B cell (primary cell): ENCODE data around the gene STX18. TPM values are rescaled to one million over a fixed set of nuclear protein-coding genes. Genes with fewer than 3 reads are reported as not detected.

Experiments
- ATAC-seq: fragments of 200-7000 bp; cut with Tn5 transposase; one replicate; pipeline ENCODE4 v1.10.0; 2021; ENCODE audit warnings: low read depth, mild to moderate bottlenecking, moderate number of reproducible peaks, moderate library complexity
- CTCF ChIA-PET: fragments of 350-600 bp; sonication (Branson Sonifier 250); formaldehyde crosslinking; loops from one replicate; lab custom pipeline; 2021; ENCODE audit warnings: antibody characterized with exemption, inconsistent platforms; lab: Charles Lee
- POLR2A ChIA-PET: fragments of 350-600 bp; sonication (Branson Sonifier 250); formaldehyde crosslinking; loops from one replicate; lab custom pipeline; 2021; ENCODE audit warnings: antibody characterized with exemption; lab: Charles Lee
- DNase-seq: peaks from one replicate; pipeline ENCODE4 v3.0.0; 2013
- H2AFZ ChIP-seq: 2 replicates; pipeline ENCODE4 v1.6.1; 2012; ENCODE audit warnings: mild to moderate bottlenecking, low read depth, low read length; ENCODE audit not compliant: insufficient read depth, poor library complexity, severe bottlenecking
- H3K27ac ChIP-seq, 2 donors: 1 replicate in 1 of 2; 2 replicates in 1 of 2; pipeline ENCODE4 v1.5.1; 2012 to 2013; ENCODE audit warnings: low read length in 2 of 2, mild to moderate bottlenecking in 2 of 2, moderate library complexity in 1 of 2
- H3K27me3 ChIP-seq, 4 experiments: fragments of 200-600 bp in 1 of 4; sonication (generic) in 1 of 4; replicated peaks in 1 of 4; 1 replicate in 2 of 4; 2 replicates in 2 of 4; pipeline versions ENCODE4 v1.6.1 to v1.7.0; 2013 to 2016; ENCODE audit warnings: low read length in 3 of 4, mild to moderate bottlenecking in 2 of 4, mixed read lengths in 1 of 4, moderate library complexity in 1 of 4; ENCODE audit not compliant: insufficient read depth in 4 of 4, control insufficient read depth in 3 of 4; ENCODE audit errors: control extremely low read depth in 1 of 4
- H3K36me3 ChIP-seq, 2 experiments: replicated peaks in 1 of 2; 1 replicate in 1 of 2; 2 replicates in 1 of 2; pipeline versions ENCODE4 v1.6.1 to v1.7.1; 2013; ENCODE audit warnings: low read length in 1 of 2; ENCODE audit not compliant: insufficient read depth in 2 of 2, control insufficient read depth in 1 of 2; ENCODE audit errors: control extremely low read depth in 1 of 2, extremely low read depth in 1 of 2
- H3K4me1 ChIP-seq, 2 donors: fragments of 200-600 bp in 1 of 2; sonication (generic) in 1 of 2; 1 replicate in 1 of 2; 2 replicates in 1 of 2; pipeline versions ENCODE4 v1.5.1 to v1.6.1; 2013 to 2017; ENCODE audit warnings: low read length in 2 of 2; ENCODE audit not compliant: control insufficient read depth in 2 of 2, insufficient read depth in 2 of 2
- H3K4me2 ChIP-seq: replicated peaks from 2 replicates; pipeline ENCODE3; 2012; ENCODE audit warnings: mild to moderate bottlenecking, low read depth, low read length; ENCODE audit not compliant: poor library complexity, severe bottlenecking
- H3K4me3 ChIP-seq, 5 experiments: fragments of 200-600 bp in 1 of 5; sonication (generic) in 1 of 5; 1 replicate in 3 of 5; 2 replicates in 2 of 5; pipeline versions ENCODE4 v1.5.1 to v1.7.0; 2011 to 2016; ENCODE audit warnings: low read length in 4 of 5, mild to moderate bottlenecking in 4 of 5, low read depth in 2 of 5, control low read depth in 1 of 5, moderate library complexity in 1 of 5; ENCODE audit not compliant: insufficient read depth in 1 of 5; ENCODE audit errors: control extremely low read depth in 1 of 5, extremely low read depth in 1 of 5
- H3K79me2 ChIP-seq: fragments of 200-600 bp; sonication (generic); one replicate; pipeline ENCODE4 v1.6.0; 2016; ENCODE audit warnings: low read length; ENCODE audit not compliant: control insufficient read depth, insufficient read depth
- H3K9ac ChIP-seq: fragments of 200-600 bp; sonication (generic); 2 replicates; pipeline ENCODE4 v1.6.1; 2017; ENCODE audit warnings: mild to moderate bottlenecking, low read length, moderate library complexity
- H3K9me3 ChIP-seq, 3 donors: one replicate each; pipeline versions ENCODE4 v1.6.1 to v1.7.1; 2013; ENCODE audit warnings: low read length in 2 of 3; ENCODE audit not compliant: control insufficient read depth in 2 of 3, insufficient read depth in 1 of 3; ENCODE audit errors: control extremely low read depth in 1 of 3
- H4K20me1 ChIP-seq: 2 replicates; pipeline ENCODE4 v1.6.0; 2012; ENCODE audit warnings: mild to moderate bottlenecking, low read length; ENCODE audit not compliant: insufficient read depth, control insufficient read depth, poor library complexity, severe bottlenecking
- H3K27ac Mint-ChIP-seq: one replicate; pipeline ENCODE4 v1.8.0; 2021; ENCODE audit warnings: mixed read lengths
- H3K27me3 Mint-ChIP-seq: one replicate; pipeline ENCODE4 v1.8.0; 2021; ENCODE audit warnings: mixed read lengths
- H3K4me1 Mint-ChIP-seq: one replicate; pipeline ENCODE4 v1.8.0; 2021; ENCODE audit warnings: mixed read lengths
- H3K4me3 Mint-ChIP-seq: one replicate; pipeline ENCODE4 v1.8.0; 2021; ENCODE audit warnings: mixed read lengths
- H3K9me3 Mint-ChIP-seq: one replicate; pipeline ENCODE4 v1.8.0; 2022; ENCODE audit warnings: mixed read lengths; ENCODE audit not compliant: insufficient read depth
- CTCF ChIP-seq: fragments of 200-600 bp; IDR thresholded peaks from one replicate; pipeline ENCODE4 v1.8.0; 2022; ENCODE audit warnings: antibody characterized with exemption, mild to moderate bottlenecking
- EZH2 ChIP-seq: IDR thresholded peaks from 2 replicates; pipeline ENCODE4 v1.6.1; 2012; ENCODE audit warnings: borderline replicate concordance, low read depth, mild to moderate bottlenecking, moderate library complexity, low read length; ENCODE audit not compliant: insufficient read depth, poor library complexity, severe bottlenecking
- WGBS: methylation state at CpG from one replicate; pipeline ENCODE4 v1.1.5; 2013; ENCODE audit warnings: missing lambda C conversion rate; ENCODE audit not compliant: insufficient coverage; 5-methylcytosine and 5-hydroxymethylcytosine counted together
- intact Hi-C: fragments of 100-400 bp; cut with micrococcal nuclease; formaldehyde crosslinking; loops from one replicate; pipeline ENCODE4 v1.10.0; 2022
- polyA minus RNA-seq: library from RNA; depleted of rRNA, polyadenylated mRNA; stranded (reverse); fragments of >200 nt; gene quantifications from 2 replicates; pipeline ENCODE4 v1.2.3, GENCODE V29; 2012
- polyA plus RNA-seq: library from polyadenylated mRNA; depleted of rRNA; stranded (reverse); fragments of >200 nt; gene quantifications from 2 replicates; pipeline ENCODE4 v1.2.3, GENCODE V29; 2012
- total RNA-seq, 2 donors: library from RNA; stranded (reverse); fragments of 120-200 nt in 1 of 2; gene quantifications; 1 replicate in 1 of 2; 2 replicates in 1 of 2; pipeline versions ENCODE4 v1.2.3 to v1.2.4, GENCODE V29; 2013 to 2022

Gene STX18
- total RNA-seq (30.0 and 33.6 TPM in 2 replicates), polyA plus RNA-seq (20.3 and 27.6 TPM in 2 replicates), polyA minus RNA-seq (11.5 and 12.9 TPM in 2 replicates)
- 28.0 TPM for total RNA-seq (2013)

- H4K20me1 ChIP-seq, result peaks cover 17% of the 10 kb centered on the region
- no peaks in the 10 kb centered on the region for H3K9me3 Mint-ChIP-seq
- peaks cover 63% of the 10 kb centered on the region for H3K79me2 ChIP-seq
- ATAC-seq (peak; percentile 92), DNase-seq (peak; percentile 94)
- H3K27ac Mint-ChIP-seq, result peak within 1 kb of the TSS; percentile 94
- POLR2A ChIA-PET, result interaction anchor here (0.7 to 1.3 kb wide), 4 partner anchors 15 to 294 kb away, joined by 3 to 4 read pairs (median 3); partner anchors contain the start of genes LYAR, TMEM128 and ZBTB49
- under 1% methylated on average over 73 of the region's 76 CpGs for WGBS
- H3K4me3 Mint-ChIP-seq, result peak within 1 kb of the TSS; percentile 96
- peak within 1 kb of the TSS; percentile 69 to 96 (median 90) for H3K4me3 ChIP-seq
- no peaks in the 10 kb centered on the region for H3K27me3 ChIP-seq
- H3K4me2 ChIP-seq, result peak within 1 kb of the TSS; percentile 84
- H3K27ac ChIP-seq, result peak within 1 kb of the TSS; percentile 77 to 93
- H3K9ac ChIP-seq, result peak within 1 kb of the TSS; percentile 95
- TF ChIP-seq CTCF (peak; percentile 21), EZH2 (no peak)
- H3K27me3 Mint-ChIP-seq, result no peaks in the 10 kb centered on the region
- intact Hi-C loops, result loop anchor here (1.0 to 5.0 kb wide), 6 partner anchors 18 to 1725 kb away; partner anchors contain the start of genes LYAR, TMEM128, WFS1 and ZBTB49
- H2AFZ ChIP-seq, result peak within 1 kb of the TSS; percentile 93
- peaks cover 0 to 13% of the 10 kb centered on the region in 2 experiments for H3K36me3 ChIP-seq
- peaks cover 23 to 26% of the 10 kb centered on the region in 2 donors for H3K4me1 ChIP-seq
- peaks cover 42% of the 10 kb centered on the region for H3K4me1 Mint-ChIP-seq
- CTCF ChIA-PET, result interaction anchor here (0.7 to 1.9 kb wide), 5 partner anchors 17 to 468 kb away, joined by 3 to 10 read pairs (median 4); no protein-coding TSS in a partner anchor
- H3K9me3 ChIP-seq, result no peaks in the 10 kb centered on the region
These were observed at the start of gene STX18 for GRCh38 chr4:4541661-4542570. STX18 (minus strand) TSS chr4:4542048; CDS start chr4:4541964, 84 bp downstream.
